Measurements from ENCODE around the gene RIOK2.

DNA sequence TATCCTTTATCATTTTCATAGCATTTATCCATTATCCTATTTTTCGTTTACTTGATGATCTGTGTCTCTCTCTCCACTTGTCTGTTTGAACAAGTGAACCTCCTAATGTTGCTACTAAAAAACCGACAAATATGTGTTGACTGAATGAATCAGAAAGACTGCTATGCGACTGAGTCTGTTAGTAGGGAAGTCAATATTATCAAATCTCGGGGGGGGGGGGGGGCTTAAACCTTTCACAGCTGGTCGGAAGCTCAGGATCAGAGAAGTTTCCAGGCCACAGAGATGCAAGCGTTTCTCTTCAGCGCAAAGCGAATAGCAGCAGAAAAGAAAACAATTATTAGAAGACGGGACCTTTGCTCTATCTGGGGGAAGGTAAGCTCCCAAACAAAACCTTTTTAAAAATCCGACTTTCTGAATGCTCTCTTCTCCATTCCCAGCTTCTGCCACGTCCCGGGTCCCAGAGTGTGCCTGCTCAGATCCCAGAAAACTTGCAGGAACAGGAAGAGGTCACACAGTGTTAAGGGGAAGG lies 412 bp downstream of the RIOK2 start:
- TF ChIP-seq, protein P1, sequence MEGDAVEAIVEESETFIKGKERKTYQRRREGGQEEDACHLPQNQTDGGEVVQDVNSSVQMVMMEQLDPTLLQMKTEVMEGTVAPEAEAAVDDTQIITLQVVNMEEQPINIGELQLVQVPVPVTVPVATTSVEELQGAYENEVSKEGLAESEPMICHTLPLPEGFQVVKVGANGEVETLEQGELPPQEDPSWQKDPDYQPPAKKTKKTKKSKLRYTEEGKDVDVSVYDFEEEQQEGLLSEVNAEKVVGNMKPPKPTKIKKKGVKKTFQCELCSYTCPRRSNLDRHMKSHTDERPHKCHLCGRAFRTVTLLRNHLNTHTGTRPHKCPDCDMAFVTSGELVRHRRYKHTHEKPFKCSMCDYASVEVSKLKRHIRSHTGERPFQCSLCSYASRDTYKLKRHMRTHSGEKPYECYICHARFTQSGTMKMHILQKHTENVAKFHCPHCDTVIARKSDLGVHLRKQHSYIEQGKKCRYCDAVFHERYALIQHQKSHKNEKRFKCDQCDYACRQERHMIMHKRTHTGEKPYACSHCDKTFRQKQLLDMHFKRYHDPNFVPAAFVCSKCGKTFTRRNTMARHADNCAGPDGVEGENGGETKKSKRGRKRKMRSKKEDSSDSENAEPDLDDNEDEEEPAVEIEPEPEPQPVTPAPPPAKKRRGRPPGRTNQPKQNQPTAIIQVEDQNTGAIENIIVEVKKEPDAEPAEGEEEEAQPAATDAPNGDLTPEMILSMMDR (IDR thresholded peaks at IDR 0.05) = no peak
- TF ChIP-seq ZFX (IDR thresholded peaks at IDR 0.05; ENCODE audit: borderline replicate concordance) = no peak

All from 22Rv1 (cell line).